ENCODE measurements around the gene SUCLG2. TPM values are rescaled to one million over a fixed set of nuclear protein-coding genes. Genes with fewer than 3 reads are reported as not detected.

Gene SUCLG2
- total RNA-seq, 1 donor from 2014 or later: 53.8 TPM

DNA sequence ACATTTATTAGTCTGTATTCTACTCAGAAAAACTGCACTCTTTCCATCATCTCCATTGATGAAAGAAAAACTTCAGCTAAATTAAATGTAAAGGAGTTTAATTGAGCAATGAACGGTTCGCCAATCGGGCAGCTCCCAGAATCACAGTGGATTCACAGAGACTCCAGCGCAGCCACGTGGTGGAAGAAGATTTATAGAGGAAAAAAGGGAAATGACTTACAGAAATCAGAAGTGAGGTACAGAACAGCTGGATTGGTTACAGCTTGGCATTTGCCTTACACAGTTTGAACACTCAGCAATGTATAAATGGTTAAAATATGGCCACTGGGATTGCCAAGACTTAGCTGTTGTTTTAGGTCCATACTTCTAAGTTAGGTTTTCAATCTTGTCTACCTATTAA, 2.8 kb upstream of the SUCLG2 start:
- Histone ChIP-seq H3K4me3 (no peak overlapping the region), H3K36me3 (no peaks in the 10 kb centered on the region), H3K27ac (no peak overlapping the region), H3K4me1 (peaks cover 17% of the 10 kb centered on the region), H3K27me3 (no peaks in the 10 kb centered on the region), H3K9me3 (no peaks in the 10 kb centered on the region)
- TF ChIP-seq, protein P1, sequence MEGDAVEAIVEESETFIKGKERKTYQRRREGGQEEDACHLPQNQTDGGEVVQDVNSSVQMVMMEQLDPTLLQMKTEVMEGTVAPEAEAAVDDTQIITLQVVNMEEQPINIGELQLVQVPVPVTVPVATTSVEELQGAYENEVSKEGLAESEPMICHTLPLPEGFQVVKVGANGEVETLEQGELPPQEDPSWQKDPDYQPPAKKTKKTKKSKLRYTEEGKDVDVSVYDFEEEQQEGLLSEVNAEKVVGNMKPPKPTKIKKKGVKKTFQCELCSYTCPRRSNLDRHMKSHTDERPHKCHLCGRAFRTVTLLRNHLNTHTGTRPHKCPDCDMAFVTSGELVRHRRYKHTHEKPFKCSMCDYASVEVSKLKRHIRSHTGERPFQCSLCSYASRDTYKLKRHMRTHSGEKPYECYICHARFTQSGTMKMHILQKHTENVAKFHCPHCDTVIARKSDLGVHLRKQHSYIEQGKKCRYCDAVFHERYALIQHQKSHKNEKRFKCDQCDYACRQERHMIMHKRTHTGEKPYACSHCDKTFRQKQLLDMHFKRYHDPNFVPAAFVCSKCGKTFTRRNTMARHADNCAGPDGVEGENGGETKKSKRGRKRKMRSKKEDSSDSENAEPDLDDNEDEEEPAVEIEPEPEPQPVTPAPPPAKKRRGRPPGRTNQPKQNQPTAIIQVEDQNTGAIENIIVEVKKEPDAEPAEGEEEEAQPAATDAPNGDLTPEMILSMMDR (IDR thresholded peaks at IDR 0.05): no peak
- DNase-seq (no peak), ATAC-seq (no peak)
- intact Hi-C loops (cut with DNase I): no loop called here

DNA sequence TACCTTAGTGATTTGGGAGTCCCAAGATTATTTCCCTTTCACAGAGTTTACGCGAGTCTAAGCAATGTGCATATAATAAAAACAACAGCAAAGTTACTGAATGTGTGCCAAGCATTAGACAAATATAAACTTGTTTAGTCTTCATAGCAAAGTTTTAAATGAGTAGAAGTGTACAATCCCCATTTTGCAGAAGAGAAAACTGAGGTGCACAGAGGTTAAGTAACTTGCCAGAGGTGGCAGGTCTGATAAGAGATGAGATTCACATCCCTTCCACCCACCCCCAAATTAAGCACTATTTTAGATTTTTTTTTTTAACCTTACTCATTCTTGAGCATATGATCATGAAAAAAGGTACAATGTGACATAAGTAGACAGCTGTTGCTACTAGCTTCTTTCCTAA, 2.2 kb upstream of the SUCLG2 start:
- no peak for ATAC-seq
- Histone ChIP-seq H3K4me3 (no peak overlapping the region), H3K27ac (no peak overlapping the region), H3K36me3 (no peaks in the 10 kb centered on the region), H3K27me3 (no peaks in the 10 kb centered on the region), H3K9me3 (no peaks in the 10 kb centered on the region), H3K4me1 (peaks cover 17% of the 10 kb centered on the region)
- TF ChIP-seq, protein P1 (IDR thresholded peaks at IDR 0.05): no peak
- intact Hi-C loops (cut with DNase I): no loop called here
- no peak for DNase-seq

DNA sequence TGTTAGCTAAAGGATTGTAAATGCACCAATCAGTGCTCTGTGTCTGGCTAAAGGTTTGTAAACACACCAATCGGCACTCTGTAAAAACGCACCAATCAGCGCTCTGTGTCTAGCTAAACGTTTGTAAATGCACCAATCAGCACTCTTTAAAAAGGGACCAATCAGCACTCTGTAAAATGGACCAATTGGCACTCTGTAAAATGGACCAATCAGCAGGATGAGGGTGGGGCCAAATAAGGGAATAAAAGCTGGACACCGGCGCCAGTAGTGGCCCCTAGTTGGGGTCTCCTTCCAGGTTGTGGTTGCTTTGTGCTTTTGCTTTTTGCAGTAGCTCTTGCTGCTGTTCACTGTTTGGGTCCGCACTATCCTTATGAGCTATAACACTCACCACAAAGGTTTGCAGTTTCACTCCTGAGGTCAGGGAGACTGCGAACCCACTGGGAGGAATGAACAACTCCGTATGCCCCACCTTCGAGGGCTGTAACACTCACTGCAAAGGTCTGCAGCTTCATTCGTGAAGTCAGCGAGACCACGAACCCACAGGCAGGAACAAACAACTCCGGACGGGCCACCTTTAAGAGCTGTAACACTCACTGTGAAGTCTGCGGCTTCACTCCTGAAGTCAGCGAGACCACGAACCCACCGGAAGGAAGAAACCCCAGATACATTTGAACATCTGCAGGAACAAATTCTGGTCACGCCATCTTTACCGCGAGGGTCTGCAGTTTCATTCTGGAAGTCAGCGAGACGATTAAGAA, 1.1 kb upstream of the SUCLG2 start:
- DNase-seq: peak; percentile 64
- H3K4me3 ChIP-seq: peak overlapping the region; percentile 96
- intact Hi-C loops (cut with DNase I): no loop called here
- TF ChIP-seq, protein P1 (IDR thresholded peaks at IDR 0.05): no peak
- H3K27me3 ChIP-seq: no peaks in the 10 kb centered on the region
- H3K27ac ChIP-seq: peak overlapping the region; percentile 97
- H3K36me3 ChIP-seq: no peaks in the 10 kb centered on the region
- ATAC-seq: no peak
- H3K4me1 ChIP-seq: peaks cover 17% of the 10 kb centered on the region
- H3K9me3 ChIP-seq: no peaks in the 10 kb centered on the region

- Histone ChIP-seq H3K36me3 (no peaks in the 10 kb centered on the region), H3K4me1 (peaks cover 20% of the 10 kb centered on the region), H3K4me3 (peak overlapping the region; percentile 96), H3K9me3 (no peaks in the 10 kb centered on the region), H3K27ac (peak overlapping the region; percentile 97), H3K27me3 (no peaks in the 10 kb centered on the region)
- ATAC-seq (peak; percentile 21), DNase-seq (no peak)
- TF ChIP-seq, protein P1 (IDR thresholded peaks at IDR 0.05): no peak
- intact Hi-C loops (cut with DNase I): no loop called here
These were observed 399 bp upstream of the SUCLG2 start for GRCh38 chr3:67654844-67655177.

DNA sequence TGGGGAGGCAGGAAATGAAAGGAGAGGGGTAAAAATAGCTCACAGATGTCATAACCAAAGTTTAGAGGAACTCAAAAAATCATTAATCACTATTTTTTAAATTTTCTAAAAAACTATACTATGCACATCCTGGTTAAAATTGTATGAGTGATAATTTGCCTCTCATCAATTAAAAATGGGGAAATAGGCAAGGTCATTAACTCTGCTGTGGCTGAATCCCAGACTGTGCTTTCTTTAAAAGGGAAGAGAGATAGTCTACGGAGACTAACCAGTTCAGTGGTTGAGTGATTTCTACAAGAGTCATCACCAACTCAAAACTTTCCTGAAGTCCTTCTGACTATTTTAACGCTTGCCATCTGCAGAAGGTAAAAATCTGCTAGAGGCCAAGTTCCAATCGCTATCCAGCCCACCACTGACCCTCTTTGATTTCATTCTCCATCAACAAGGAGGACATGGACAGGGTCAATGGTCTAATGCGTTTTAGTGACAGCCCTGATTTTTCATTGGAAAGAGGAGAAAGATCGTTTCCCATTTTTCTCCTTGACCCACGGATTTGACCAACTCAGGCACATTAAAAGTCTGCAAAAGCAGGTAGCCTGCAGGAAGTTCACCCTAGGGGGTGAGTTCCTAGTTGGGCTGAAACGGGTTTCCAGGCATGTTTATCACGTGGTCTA, 850 bp downstream of the SUCLG2 start:
- no peaks in the 10 kb centered on the region for H3K9me3 ChIP-seq
- H3K4me3 ChIP-seq: peak overlapping the region; percentile 96

More for the DNA sequence above, 850 bp downstream of the SUCLG2 start:
- ATAC-seq (peak; percentile 36), DNase-seq (no peak)
- H3K27ac ChIP-seq: peak overlapping the region; percentile 97
- intact Hi-C loops (cut with DNase I): no loop called here
- TF ChIP-seq, protein P1 (IDR thresholded peaks at IDR 0.05): no peak
- peaks cover 23% of the 10 kb centered on the region for H3K4me1 ChIP-seq
- H3K27me3 ChIP-seq: no peaks in the 10 kb centered on the region
- H3K36me3 ChIP-seq: no peaks in the 10 kb centered on the region

All from upper lobe of right lung (tissue), 1 donor.